HL-60 (cell line): ENCODE data around the gene ST13.

Experiments used
- DNase-seq, 2 experiments: peaks; one replicate each; pipeline ENCODE4 v3.0.0-alpha.2; 2010 to 2020; ENCODE audit warnings: low read depth in 1 of 2, low spot score in 1 of 2
- H3K27ac ChIP-seq: fragments of 250-450 bp; sonication (Bioruptor Pico); replicated peaks from 2 replicates; pipeline ENCODE4 v1.5.1; 2020; ENCODE audit warnings: mild to moderate bottlenecking, moderate library complexity
- H3K27me3 ChIP-seq: fragments of 250-450 bp; sonication (Bioruptor Pico); 2 replicates; pipeline ENCODE4 v1.5.1; 2021; ENCODE audit warnings: mild to moderate bottlenecking, moderate library complexity; ENCODE audit not compliant: insufficient read depth, poor library complexity, severe bottlenecking
- H3K4me3 ChIP-seq: replicated peaks from 2 replicates; pipeline ENCODE4 v1.5.1; 2011; ENCODE audit warnings: mild to moderate bottlenecking, control low read depth, low read length; ENCODE audit not compliant: insufficient read depth
- CTCF ChIP-seq: IDR thresholded peaks from one replicate; pipeline ENCODE4 v1.5.1; 2011; ENCODE audit warnings: low read length, control low read depth, inconsistent platforms; ENCODE audit not compliant: insufficient read depth
- GABPA ChIP-seq: IDR thresholded peaks from 2 replicates; pipeline ENCODE4 v1.6.1; 2012; ENCODE audit warnings: low read depth
- POLR2AphosphoS5 ChIP-seq: IDR thresholded peaks from 2 replicates; pipeline ENCODE4 v1.6.1; 2012; ENCODE audit warnings: low read depth
- REST ChIP-seq: IDR thresholded peaks from 2 replicates; pipeline ENCODE4 v1.6.1; 2012; ENCODE audit warnings: low read depth; ENCODE audit not compliant: insufficient replicate concordance
- SPI1 ChIP-seq: IDR thresholded peaks from 2 replicates; pipeline ENCODE4 v1.6.1; 2012; ENCODE audit warnings: low read depth, mild to moderate bottlenecking, borderline replicate concordance

ST13 gene

GRCh38 chr22:40806711-40807110, 49.7 kb downstream of the ST13 start:
- no peak for DNase-seq
- H3K27ac ChIP-seq = no peak overlapping the region
- H3K4me3 ChIP-seq = no peak overlapping the region
- no peak for TF ChIP-seq SPI1
- TF ChIP-seq CTCF = no peak
- TF ChIP-seq POLR2AphosphoS5 = no peak
- no peaks in the 10 kb centered on the region for H3K27me3 ChIP-seq

GRCh38 chr22:40805699-40806203, 50.7 kb downstream of the ST13 start:
- no peaks in the 10 kb centered on the region for H3K27me3 ChIP-seq
- TF ChIP-seq POLR2AphosphoS5 (no peak), CTCF (no peak), SPI1 (no peak), GABPA (no peak), REST (no peak)
- H3K27ac ChIP-seq = no peak overlapping the region
- no peak for DNase-seq
- no peak overlapping the region for H3K4me3 ChIP-seq

- TF ChIP-seq CTCF (no peak), REST (no peak)
- no peak for DNase-seq
- Histone ChIP-seq H3K27ac (no peak overlapping the region), H3K27me3 (no peaks in the 10 kb centered on the region), H3K4me3 (no peak overlapping the region)
Observed at GRCh38 chr22:40805239-40805638, 51.2 kb downstream of the ST13 start.

GRCh38 chr22:40803321-40803720, 53.1 kb downstream of the ST13 start:
- H3K4me3 ChIP-seq = no peak overlapping the region
- no peak for DNase-seq
- no peak overlapping the region for H3K27ac ChIP-seq
- no peaks in the 10 kb centered on the region for H3K27me3 ChIP-seq
- no peak for TF ChIP-seq POLR2AphosphoS5
- TF ChIP-seq GABPA = no peak
- TF ChIP-seq SPI1 = no peak
- TF ChIP-seq REST = no peak
- TF ChIP-seq CTCF = no peak
